Transverse colon (tissue), 4 donors: Measurements from ENCODE around the gene CNDP2. TPM values are rescaled to one million over a fixed set of nuclear protein-coding genes. Genes with fewer than 3 reads are reported as not detected.
"Not testable (repeated sequence)": the region's sequence is repeated elsewhere in the genome, so short reads cannot be mapped to it uniquely, and the experiment has no call there.

Source experiments
- DNase-seq: peaks from one replicate; pipeline ENCODE4 v3.0.0-alpha.2; 2019
- H3K27ac ChIP-seq, 4 donors: fragments of 200-600 bp; sonication (generic); 2 replicates each; pipeline ENCODE4 v1.5.1; 2016 to 2018; ENCODE audit warnings: inconsistent platforms in 4 of 4
- H3K27me3 ChIP-seq: fragments of 200-600 bp; sonication (generic); 2 replicates; pipeline ENCODE4 v1.5.1; 2017; ENCODE audit warnings: inconsistent platforms
- H3K36me3 ChIP-seq, 4 donors: fragments of 200-600 bp; sonication (generic); 2 replicates each; pipeline ENCODE4 v1.5.1; 2017 to 2019; ENCODE audit warnings: inconsistent platforms in 4 of 4
- H3K4me1 ChIP-seq, 4 donors: fragments of 200-600 bp; sonication (generic); 2 replicates each; pipeline ENCODE4 v1.5.1; 2017 to 2020; ENCODE audit warnings: inconsistent platforms in 4 of 4
- H3K4me3 ChIP-seq, 4 donors: fragments of 200-600 bp; sonication (generic); 1 replicate in 1 of 4; 2 replicates in 3 of 4; pipeline versions ENCODE4 v1.5.1 to v1.6.1; 2017 to 2019; ENCODE audit warnings: inconsistent platforms in 4 of 4
- H3K9me3 ChIP-seq, 2 donors: fragments of 200-600 bp; sonication (generic); 2 replicates each; pipeline ENCODE4 v1.5.1; 2017 to 2019; ENCODE audit warnings: inconsistent platforms in 2 of 2
- EP300 ChIP-seq: sonication (generic); formaldehyde crosslinking; IDR thresholded peaks from one replicate; pipeline ENCODE4 v1.6.1; 2017; ENCODE audit warnings: antibody characterized with exemption, low read depth
- POLR2A ChIP-seq: fragments of 450-650 bp; IDR thresholded peaks from one replicate; pipeline ENCODE4 v1.6.1; 2016; ENCODE audit warnings: antibody characterized with exemption, mild to moderate bottlenecking, moderate library complexity
- POLR2AphosphoS5 ChIP-seq, 3 donors: sonication (generic); formaldehyde crosslinking; IDR thresholded peaks; one replicate each; pipeline ENCODE4 v1.6.1; 2016; ENCODE audit warnings: antibody characterized with exemption in 3 of 3
- WGBS, 2 donors: methylation state at CpG; one replicate each; pipeline ENCODE4 v1.1.5; 2018; ENCODE audit warnings: low coverage in 1 of 2; 5-methylcytosine and 5-hydroxymethylcytosine counted together
- in situ Hi-C, 4 donors: fragments of 200-750 bp; cut with MboI; loops; one replicate each; pipeline versions ENCODE4 v1.15.0 to v1.15.1; 2017; ENCODE audit warnings: low sequenced_read_pairs in 3 of 4, low pct_ligation_motif_present in 1 of 4, low pct_unique_long_range_greater_than_20kb in 1 of 4
- intact Hi-C: fragments of 100-400 bp; cut with DNase I; formaldehyde crosslinking; loops from one replicate; pipeline ENCODE4 v1.15.1; 2023; ENCODE audit warnings: low total_unique reads
- total RNA-seq, 4 donors: library from RNA; depleted of rRNA; stranded (reverse); fragments of >200 nt; gene quantifications; one replicate each; pipeline ENCODE4 v1.1.0, GENCODE V29; 2016
- TF ChIP-seq, protein P1 (sequence below), 5 experiments: fragments of 200-600 bp in 3 of 5; fragments of 450-650 bp in 2 of 5; sonication (generic) in 3 of 5; IDR thresholded peaks; 1 replicate in 2 of 5; 2 replicates in 3 of 5; pipeline ENCODE4 v1.5.1; 2016 to 2017; ENCODE audit warnings: antibody characterized with exemption in 5 of 5, inconsistent platforms in 3 of 5, mild to moderate bottlenecking in 2 of 5, moderate library complexity in 1 of 5

The CNDP2 gene
- total RNA-seq, 4 donors from 2014 or later, result 143 to 284 (median 155) TPM

DNA sequence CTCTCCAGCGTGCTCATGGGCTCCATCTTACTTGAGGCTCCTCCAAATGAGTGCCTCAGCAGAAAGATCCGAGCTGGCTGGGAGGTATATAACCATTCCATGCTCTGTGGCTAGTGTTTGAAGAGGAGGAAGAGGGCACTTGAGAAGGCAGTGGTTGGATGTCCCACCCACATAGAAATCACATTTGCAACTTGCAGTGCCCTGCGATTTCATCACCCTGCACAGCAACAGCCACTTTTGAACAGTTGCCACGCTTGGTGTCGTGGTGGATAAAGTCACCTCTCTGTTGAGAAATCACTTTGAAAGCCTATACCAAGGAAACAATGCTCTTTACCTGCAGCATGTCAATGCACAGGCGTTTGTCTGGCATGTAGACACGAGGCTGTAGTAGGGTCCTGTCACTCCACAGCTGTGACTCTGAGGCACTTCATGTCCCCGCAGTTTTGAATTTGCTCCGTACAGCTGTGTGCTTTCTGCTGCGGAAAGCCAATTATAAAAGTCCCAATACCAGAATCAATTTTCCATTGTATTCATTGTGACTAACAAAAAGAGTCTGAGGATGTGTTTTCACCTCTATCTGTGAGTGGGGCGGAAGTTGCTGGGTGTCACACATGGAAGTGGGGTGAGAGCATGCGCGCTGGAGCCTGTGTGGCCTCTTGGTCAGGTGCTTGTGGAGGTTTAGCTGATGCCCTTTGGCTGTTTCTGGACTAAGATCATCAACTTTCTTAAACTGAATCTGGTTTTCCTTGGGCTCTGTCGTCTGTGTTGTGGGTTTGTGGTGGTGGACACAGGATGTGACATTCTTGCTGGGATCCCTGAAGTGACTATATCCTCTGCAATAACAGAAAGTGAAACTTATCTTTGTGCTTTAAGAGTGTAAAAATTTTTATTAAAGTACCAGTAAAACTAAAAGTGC is 2.8 kb downstream of the CNDP2 start:
- in situ Hi-C loops, result loop anchor here in 2 of 4 donors (10.0 to 25.0 kb wide), 2 partner anchors 144 to 713 kb away; partner anchors contain the start of genes PTGR3 (in 1 of the 2) and TSHZ1 (in 1 of the 2)
- peak overlapping the region in 3 of 4 donors; percentile 12 to 31 (median 18) for H3K4me3 ChIP-seq
- WGBS, 2 donors, result 65% methylated on average over 14 of the region's 14 CpGs; no CpG with 5 or more reads in 1 of the 2 donors

GRCh38 chr18:74499633-74500032 is 3.5 kb downstream of the CNDP2 start:
- H3K9me3 ChIP-seq, result no peaks in the 10 kb centered on the region
- TF ChIP-seq EP300, result no peak
- peak in 2 of 3 donors; percentile 25 to 53 for TF ChIP-seq POLR2AphosphoS5 (IDR thresholded peaks at IDR 0.05)
- TF ChIP-seq, protein P1, sequence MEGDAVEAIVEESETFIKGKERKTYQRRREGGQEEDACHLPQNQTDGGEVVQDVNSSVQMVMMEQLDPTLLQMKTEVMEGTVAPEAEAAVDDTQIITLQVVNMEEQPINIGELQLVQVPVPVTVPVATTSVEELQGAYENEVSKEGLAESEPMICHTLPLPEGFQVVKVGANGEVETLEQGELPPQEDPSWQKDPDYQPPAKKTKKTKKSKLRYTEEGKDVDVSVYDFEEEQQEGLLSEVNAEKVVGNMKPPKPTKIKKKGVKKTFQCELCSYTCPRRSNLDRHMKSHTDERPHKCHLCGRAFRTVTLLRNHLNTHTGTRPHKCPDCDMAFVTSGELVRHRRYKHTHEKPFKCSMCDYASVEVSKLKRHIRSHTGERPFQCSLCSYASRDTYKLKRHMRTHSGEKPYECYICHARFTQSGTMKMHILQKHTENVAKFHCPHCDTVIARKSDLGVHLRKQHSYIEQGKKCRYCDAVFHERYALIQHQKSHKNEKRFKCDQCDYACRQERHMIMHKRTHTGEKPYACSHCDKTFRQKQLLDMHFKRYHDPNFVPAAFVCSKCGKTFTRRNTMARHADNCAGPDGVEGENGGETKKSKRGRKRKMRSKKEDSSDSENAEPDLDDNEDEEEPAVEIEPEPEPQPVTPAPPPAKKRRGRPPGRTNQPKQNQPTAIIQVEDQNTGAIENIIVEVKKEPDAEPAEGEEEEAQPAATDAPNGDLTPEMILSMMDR (IDR thresholded peaks at IDR 0.05), result peak in 1 of 5 experiments; percentile 14
- TF ChIP-seq POLR2A, result peak; percentile 41
- DNase-seq, result peak; percentile 84
- peaks cover 0 to 18% (median 8%) of the 10 kb centered on the region in 4 donors for H3K36me3 ChIP-seq
- no peaks in the 10 kb centered on the region for H3K27me3 ChIP-seq
- H3K4me1 ChIP-seq, result peaks cover 9 to 44% (median 33%) of the 10 kb centered on the region in 4 donors
- H3K4me3 ChIP-seq, result peak overlapping the region in 3 of 4 donors; percentile 12 to 31 (median 18)
- in situ Hi-C loops, result loop anchor here in 2 of 4 donors (10.0 to 25.0 kb wide), 2 partner anchors 145 to 713 kb away; partner anchors contain the start of genes PTGR3 (in 1 of the 2) and TSHZ1 (in 1 of the 2)
- intact Hi-C loops, result loop anchor here (10.0 kb wide), 1 partner anchor 145 kb away; no protein-coding TSS in a partner anchor
- WGBS, 2 donors, result 26 to 33% methylated on average over 4 to 9 of the region's 9 CpGs
- H3K27ac ChIP-seq, result peak overlapping the region; percentile 75 to 86 (median 79)

More for the DNA sequence above, 2.8 kb downstream of the CNDP2 start:
- Histone ChIP-seq H3K9me3 (no peaks in the 10 kb centered on the region), H3K27me3 (no peaks in the 10 kb centered on the region), H3K4me1 (peaks cover 9 to 44% (median 33%) of the 10 kb centered on the region in 4 donors), H3K27ac (peak overlapping the region; percentile 75 to 86 (median 79)), H3K36me3 (peaks cover 0 to 15% (median 7%) of the 10 kb centered on the region in 4 donors)
- DNase-seq, result peak; percentile 71
- TF ChIP-seq POLR2A (no peak), EP300 (no peak), POLR2AphosphoS5 (IDR thresholded peaks at IDR 0.05) (no peak)
- TF ChIP-seq, protein P1 (IDR thresholded peaks at IDR 0.05), result no peak
- intact Hi-C loops, result loop anchor here (10.0 kb wide), 1 partner anchor 144 kb away; no protein-coding TSS in a partner anchor

- peak overlapping the region; percentile 75 to 86 (median 79) for H3K27ac ChIP-seq
- DNase-seq, result no peak
- TF ChIP-seq POLR2AphosphoS5 (IDR thresholded peaks at IDR 0.05) (no peak), POLR2A (no peak), EP300 (no peak)
- TF ChIP-seq, protein P1 (IDR thresholded peaks at IDR 0.05), result no peak
- intact Hi-C loops (no loop called here), in situ Hi-C loops (no loop called here)
- peaks cover 0 to 18% (median 8%) of the 10 kb centered on the region in 4 donors for H3K36me3 ChIP-seq
- no peaks in the 10 kb centered on the region for H3K27me3 ChIP-seq
- H3K4me1 ChIP-seq, result peaks cover 9 to 44% (median 33%) of the 10 kb centered on the region in 4 donors
- no peaks in the 10 kb centered on the region for H3K9me3 ChIP-seq
- peak overlapping the region in 3 of 4 donors; percentile 5 to 31 (median 18) for H3K4me3 ChIP-seq
- 44 to 47% methylated on average over 4 to 6 of the region's 6 CpGs for WGBS, 2 donors
Observed at GRCh38 chr18:74500372-74500771, 4.2 kb downstream of the CNDP2 start.

GRCh38 chr18:74500774-74501173 is 4.6 kb downstream of the CNDP2 start:
- peaks cover 9 to 44% (median 33%) of the 10 kb centered on the region in 4 donors for H3K4me1 ChIP-seq
- in situ Hi-C loops, intact Hi-C loops, H3K9me3 ChIP-seq, H3K27me3 ChIP-seq, DNase-seq: not testable (repeated sequence)
- peaks cover 0 to 19% (median 8%) of the 10 kb centered on the region in 4 donors for H3K36me3 ChIP-seq
- 50 to 51% methylated on average over 5 to 8 of the region's 8 CpGs for WGBS, 2 donors
- peak overlapping the region; percentile 75 to 86 (median 79) for H3K27ac ChIP-seq
- H3K4me3 ChIP-seq, result peak overlapping the region in 2 of 4 donors; percentile 5 to 31
